Left ventricle myocardium inferior (tissue), 1 donor: ENCODE data around the gene PLP1. TPM values are rescaled to one million over a fixed set of nuclear protein-coding genes. Genes with fewer than 3 reads are reported as not detected.

ENCODE experiments used
- DNase-seq: peaks from one replicate; pipeline ENCODE4 v3.0.0-alpha.2; 2020
- H3K27ac ChIP-seq: fragments of 200-600 bp; replicated peaks from 2 replicates; pipeline ENCODE4 v1.8.0; 2021
- H3K27me3 ChIP-seq: fragments of 200-600 bp; 2 replicates; pipeline ENCODE4 v1.8.0; 2021; ENCODE audit warnings: low read depth
- H3K36me3 ChIP-seq: fragments of 200-600 bp; 2 replicates; pipeline ENCODE4 v1.8.0; 2021
- H3K4me1 ChIP-seq: fragments of 200-600 bp; 2 replicates; pipeline ENCODE4 v1.8.0; 2021
- H3K4me3 ChIP-seq: fragments of 200-600 bp; 2 replicates; pipeline ENCODE4 v1.8.0; 2021; ENCODE audit warnings: mild to moderate bottlenecking, moderate library complexity
- H3K9me3 ChIP-seq: fragments of 200-600 bp; replicated peaks from 2 replicates; pipeline ENCODE4 v1.8.0; 2021
- CTCF ChIP-seq: fragments of 200-600 bp; IDR thresholded peaks from 2 replicates; pipeline ENCODE4 v1.8.0; 2021; ENCODE audit warnings: antibody characterized with exemption, mild to moderate bottlenecking, borderline replicate concordance
- intact Hi-C: fragments of 100-400 bp; cut with micrococcal nuclease; formaldehyde crosslinking; loops from one replicate; pipeline ENCODE4 v1.11.0; 2022
- total RNA-seq: library from RNA; stranded (reverse); fragmentation: NEBNext Ultra II Directional; extraction: Animal tissue kit (Norgen Biotek cat#: 25700); gene quantifications from one replicate; pipeline ENCODE4 v1.2.1, GENCODE V29; 2021
- donor health status: DM: no; HTN: yes; CAD: no; lungs with severe emphysema.

The PLP1 gene
- total RNA-seq, 1 donor from 2014 or later: 7.0 TPM

- intact Hi-C loops: no loop called here
- Histone ChIP-seq H3K27me3 (no peaks in the 10 kb centered on the region), H3K36me3 (no peaks in the 10 kb centered on the region), H3K9me3 (no peaks in the 10 kb centered on the region), H3K4me3 (no peak overlapping the region), H3K27ac (no peak overlapping the region), H3K4me1 (no peaks in the 10 kb centered on the region)
- TF ChIP-seq CTCF: no peak
- DNase-seq: no peak
Measured at GRCh38 chrX:103781706-103782105, 5.1 kb downstream of the PLP1 start.

GRCh38 chrX:103782640-103783039, 6.0 kb downstream of the PLP1 start:
- Histone ChIP-seq H3K36me3 (no peaks in the 10 kb centered on the region), H3K27ac (no peak overlapping the region), H3K4me3 (no peak overlapping the region), H3K27me3 (no peaks in the 10 kb centered on the region), H3K9me3 (no peaks in the 10 kb centered on the region), H3K4me1 (no peaks in the 10 kb centered on the region)
- no peak for DNase-seq
- no peak for TF ChIP-seq CTCF
- intact Hi-C loops: no loop called here

- no peak for TF ChIP-seq CTCF
- no peak overlapping the region for H3K27ac ChIP-seq
- H3K27me3 ChIP-seq: no peaks in the 10 kb centered on the region
- intact Hi-C loops: no loop called here
- no peak for DNase-seq
- H3K36me3 ChIP-seq: no peaks in the 10 kb centered on the region
- H3K4me1 ChIP-seq: no peaks in the 10 kb centered on the region
- no peaks in the 10 kb centered on the region for H3K9me3 ChIP-seq
- no peak overlapping the region for H3K4me3 ChIP-seq
Measured at GRCh38 chrX:103783196-103783595, 6.6 kb downstream of the PLP1 start.

- H3K4me1 ChIP-seq: no peaks in the 10 kb centered on the region
- H3K27ac ChIP-seq: no peak overlapping the region
- no peak for DNase-seq
- H3K9me3 ChIP-seq: no peaks in the 10 kb centered on the region
- no peaks in the 10 kb centered on the region for H3K36me3 ChIP-seq
- intact Hi-C loops: no loop called here
- no peak for TF ChIP-seq CTCF
- no peak overlapping the region for H3K4me3 ChIP-seq
- no peaks in the 10 kb centered on the region for H3K27me3 ChIP-seq
Measured at GRCh38 chrX:103783971-103784370, 7.3 kb downstream of the PLP1 start.

GRCh38 chrX:103789004-103789403, 12.4 kb downstream of the PLP1 start:
- intact Hi-C loops: no loop called here
- Histone ChIP-seq H3K4me1 (no peaks in the 10 kb centered on the region), H3K27me3 (no peaks in the 10 kb centered on the region), H3K27ac (no peak overlapping the region), H3K4me3 (no peak overlapping the region), H3K36me3 (no peaks in the 10 kb centered on the region), H3K9me3 (no peaks in the 10 kb centered on the region)
- DNase-seq: no peak
- no peak for TF ChIP-seq CTCF

GRCh38 chrX:103791228-103791627, 14.6 kb downstream of the PLP1 start:
- Histone ChIP-seq H3K4me1 (no peaks in the 10 kb centered on the region), H3K27ac (no peak overlapping the region), H3K9me3 (no peaks in the 10 kb centered on the region), H3K27me3 (no peaks in the 10 kb centered on the region), H3K36me3 (no peaks in the 10 kb centered on the region), H3K4me3 (no peak overlapping the region)
- no peak for DNase-seq
- no peak for TF ChIP-seq CTCF
- intact Hi-C loops: no loop called here
